ENCODE measurements around the gene PCDHGC4. TPM values are rescaled to one million over a fixed set of nuclear protein-coding genes. Genes with fewer than 3 reads are reported as not detected.

Gene PCDHGC4
- total RNA-seq, 1 experiment from 2014 or later = 2.2 TPM

DNA sequence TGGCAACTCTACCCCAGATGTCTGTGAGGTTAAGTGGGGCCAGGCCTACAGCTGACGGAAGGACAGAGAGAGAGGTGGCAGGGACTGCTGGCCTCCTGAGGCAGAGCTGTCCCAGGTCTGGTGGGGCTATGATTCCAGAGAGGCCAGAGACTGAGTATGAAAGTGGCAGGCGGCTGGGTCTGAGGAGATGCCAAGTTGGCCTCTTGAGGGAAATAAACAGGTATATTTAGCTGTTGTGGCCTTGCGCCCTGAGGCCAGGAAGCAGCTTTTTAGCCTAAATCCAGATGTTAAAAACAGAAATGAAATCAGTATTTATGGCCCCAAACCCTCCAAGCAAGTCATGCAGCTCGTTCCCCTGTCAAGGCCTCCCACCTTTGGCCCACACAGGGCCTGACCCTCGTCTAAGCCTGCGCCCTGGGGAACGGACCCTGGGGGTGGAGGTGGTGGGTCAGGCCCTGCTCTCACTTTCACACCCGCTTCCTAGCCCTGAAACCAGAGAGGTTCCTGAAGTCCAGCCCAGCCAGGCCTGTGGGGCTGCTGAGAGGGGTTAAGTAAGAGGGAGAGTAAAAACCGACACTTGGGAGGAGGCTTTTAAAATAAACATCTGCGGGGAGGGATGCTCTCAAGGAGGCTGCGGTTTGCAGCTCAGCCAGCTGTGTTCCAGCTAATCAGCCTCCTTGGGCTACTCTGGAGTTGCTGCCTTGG lies 22.7 kb downstream of the PCDHGC4 start:
- DNase-seq = no peak
- CTCF ChIA-PET = interaction anchor here (1.0 to 1.2 kb wide), 2 partner anchors 14 to 17 kb away, joined by 3 to 4 read pairs; no protein-coding TSS in a partner anchor
- no TSS peak for BruUV-seq (replicated peaks)
- Mint-ChIP-seq H3K27me3 (ENCODE audit: unreplicated experiment) (no peaks in the 10 kb centered on the region), H3K27ac (ENCODE audit: unreplicated experiment) (no peak overlapping the region), H3K4me3 (ENCODE audit: low read depth, unreplicated experiment) (no peak overlapping the region), H3K9me3 (ENCODE audit: low read depth, unreplicated experiment) (no peaks in the 10 kb centered on the region), H3K4me1 (ENCODE audit: low read depth, unreplicated experiment) (no peaks in the 10 kb centered on the region), H3K36me3 (ENCODE audit: insufficient read depth, unreplicated experiment) (peaks cover 50% of the 10 kb centered on the region)
- TF ChIP-seq, protein P1, sequence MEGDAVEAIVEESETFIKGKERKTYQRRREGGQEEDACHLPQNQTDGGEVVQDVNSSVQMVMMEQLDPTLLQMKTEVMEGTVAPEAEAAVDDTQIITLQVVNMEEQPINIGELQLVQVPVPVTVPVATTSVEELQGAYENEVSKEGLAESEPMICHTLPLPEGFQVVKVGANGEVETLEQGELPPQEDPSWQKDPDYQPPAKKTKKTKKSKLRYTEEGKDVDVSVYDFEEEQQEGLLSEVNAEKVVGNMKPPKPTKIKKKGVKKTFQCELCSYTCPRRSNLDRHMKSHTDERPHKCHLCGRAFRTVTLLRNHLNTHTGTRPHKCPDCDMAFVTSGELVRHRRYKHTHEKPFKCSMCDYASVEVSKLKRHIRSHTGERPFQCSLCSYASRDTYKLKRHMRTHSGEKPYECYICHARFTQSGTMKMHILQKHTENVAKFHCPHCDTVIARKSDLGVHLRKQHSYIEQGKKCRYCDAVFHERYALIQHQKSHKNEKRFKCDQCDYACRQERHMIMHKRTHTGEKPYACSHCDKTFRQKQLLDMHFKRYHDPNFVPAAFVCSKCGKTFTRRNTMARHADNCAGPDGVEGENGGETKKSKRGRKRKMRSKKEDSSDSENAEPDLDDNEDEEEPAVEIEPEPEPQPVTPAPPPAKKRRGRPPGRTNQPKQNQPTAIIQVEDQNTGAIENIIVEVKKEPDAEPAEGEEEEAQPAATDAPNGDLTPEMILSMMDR (IDR thresholded peaks at IDR 0.05; ENCODE audit: unreplicated experiment) = no peak
- intact Hi-C loops (cut with micrococcal nuclease; ENCODE audit: unreplicated experiment) = no loop called here

DNA sequence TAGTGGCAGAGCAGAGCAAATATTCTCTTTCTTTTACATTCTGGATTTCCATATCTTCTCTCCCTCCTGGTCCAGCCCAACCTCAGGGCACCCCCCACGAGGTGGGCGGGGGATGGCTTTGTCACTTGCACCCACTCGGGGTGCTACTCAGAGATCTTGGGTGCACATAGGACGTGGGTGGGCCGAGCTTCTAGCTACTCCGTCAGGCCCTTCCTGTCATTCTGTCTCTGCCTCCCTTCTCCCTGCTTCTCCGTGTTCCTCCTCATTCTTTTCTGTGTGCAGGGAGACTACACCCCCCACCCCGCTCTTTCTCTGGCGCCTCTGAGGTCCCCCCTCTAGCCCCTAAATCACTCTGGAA lies 23.6 kb downstream of the PCDHGC4 start:
- Mint-ChIP-seq H3K4me1 (ENCODE audit: low read depth, unreplicated experiment) (no peaks in the 10 kb centered on the region), H3K27ac (ENCODE audit: unreplicated experiment) (no peak overlapping the region), H3K4me3 (ENCODE audit: low read depth, unreplicated experiment) (no peak overlapping the region), H3K9me3 (ENCODE audit: low read depth, unreplicated experiment) (no peaks in the 10 kb centered on the region), H3K27me3 (ENCODE audit: unreplicated experiment) (no peaks in the 10 kb centered on the region), H3K36me3 (ENCODE audit: insufficient read depth, unreplicated experiment) (peaks cover 58% of the 10 kb centered on the region)
- CTCF ChIA-PET = interaction anchor here (0.6 to 1.0 kb wide), 2 partner anchors 10 to 16 kb away, joined by 3 to 7 read pairs; no protein-coding TSS in a partner anchor
- TF ChIP-seq, protein P1 (IDR thresholded peaks at IDR 0.05; ENCODE audit: unreplicated experiment) = no peak
- BruUV-seq (replicated peaks) = no TSS peak
- intact Hi-C loops (cut with micrococcal nuclease; ENCODE audit: unreplicated experiment) = no loop called here
- no peak for DNase-seq

DNA sequence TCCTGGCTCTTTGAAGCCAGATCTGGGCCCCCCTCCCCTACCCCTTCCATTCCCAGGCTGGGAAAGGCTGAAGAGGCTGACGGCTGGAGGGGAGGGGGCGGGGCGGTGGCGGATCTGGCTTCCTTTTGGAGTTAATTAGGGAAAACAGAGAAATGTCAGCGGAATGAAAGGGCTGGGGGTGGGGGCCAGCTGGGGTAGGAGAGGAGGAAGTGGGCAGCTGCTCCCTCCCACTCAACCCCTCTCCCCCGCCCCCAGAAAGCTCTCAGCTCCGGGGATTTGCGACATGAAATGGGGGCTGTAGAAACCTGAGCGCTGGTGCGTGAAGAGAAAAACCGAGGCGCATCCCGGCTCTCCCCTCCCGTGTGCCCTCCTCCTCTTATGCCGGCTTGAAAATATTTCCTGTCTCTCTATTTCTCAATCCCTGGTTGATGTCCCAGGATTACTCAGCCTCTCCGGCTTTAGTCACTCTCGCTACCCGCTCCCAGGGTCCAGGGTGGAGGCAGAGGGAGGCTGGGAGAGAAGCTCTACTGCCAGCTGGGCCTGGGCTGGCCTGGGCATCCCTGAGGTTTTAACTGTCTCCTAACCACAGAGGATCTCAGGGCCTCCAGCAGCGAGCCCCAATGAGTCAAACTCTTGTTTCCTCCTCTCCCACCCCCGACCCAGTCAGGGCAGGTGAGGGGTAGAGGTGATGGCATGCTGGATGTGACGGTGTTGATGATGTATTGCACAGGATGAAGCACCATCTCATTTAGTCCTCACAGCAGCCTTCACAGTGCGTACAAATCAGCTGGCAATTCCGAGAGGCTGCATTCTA lies 24.2 kb downstream of the PCDHGC4 start:
- Mint-ChIP-seq H3K27ac (ENCODE audit: unreplicated experiment) (no peak overlapping the region), H3K9me3 (ENCODE audit: low read depth, unreplicated experiment) (no peaks in the 10 kb centered on the region), H3K36me3 (ENCODE audit: insufficient read depth, unreplicated experiment) (peaks cover 64% of the 10 kb centered on the region), H3K4me3 (ENCODE audit: low read depth, unreplicated experiment) (no peak overlapping the region), H3K27me3 (ENCODE audit: unreplicated experiment) (no peaks in the 10 kb centered on the region), H3K4me1 (ENCODE audit: low read depth, unreplicated experiment) (no peaks in the 10 kb centered on the region)
- TF ChIP-seq, protein P1 (IDR thresholded peaks at IDR 0.05; ENCODE audit: unreplicated experiment) = no peak
- intact Hi-C loops (cut with micrococcal nuclease; ENCODE audit: unreplicated experiment) = no loop called here
- no TSS peak for BruUV-seq (replicated peaks)
- CTCF ChIA-PET = interaction anchor here (0.6 to 1.3 kb wide), 2 partner anchors 9 to 188 kb away, joined by 3 to 7 read pairs; partner anchors contain the start of gene TAF7
- DNase-seq = no peak

DNA sequence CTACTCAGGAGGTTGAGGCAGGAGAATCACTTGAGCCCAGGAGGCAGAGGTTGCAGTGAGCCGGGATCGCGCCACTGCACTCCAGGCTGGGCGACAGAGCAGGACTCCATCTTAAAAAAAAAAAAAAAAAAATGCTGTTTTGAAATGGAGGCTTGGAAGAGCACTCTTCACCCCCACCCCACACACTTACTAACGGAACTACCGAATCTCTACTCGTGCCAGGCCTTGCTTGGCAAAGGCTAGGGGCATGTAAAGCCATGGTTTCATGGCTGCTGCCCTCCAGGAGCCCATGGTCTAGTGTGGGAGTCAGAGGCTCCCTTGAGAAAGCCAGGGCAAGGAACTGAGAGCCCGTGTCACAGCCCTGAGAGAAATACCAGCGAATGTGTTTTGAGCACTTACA lies 25.3 kb downstream of the PCDHGC4 start:
- Mint-ChIP-seq H3K4me1 (ENCODE audit: low read depth, unreplicated experiment) (no peaks in the 10 kb centered on the region), H3K27ac (ENCODE audit: unreplicated experiment) (no peak overlapping the region)

More for the DNA sequence above, 25.3 kb downstream of the PCDHGC4 start:
- no peak for DNase-seq
- Mint-ChIP-seq H3K4me3 (ENCODE audit: low read depth, unreplicated experiment) (no peak overlapping the region), H3K9me3 (ENCODE audit: low read depth, unreplicated experiment) (no peaks in the 10 kb centered on the region), H3K27me3 (ENCODE audit: unreplicated experiment) (no peaks in the 10 kb centered on the region), H3K36me3 (ENCODE audit: insufficient read depth, unreplicated experiment) (peaks cover 61% of the 10 kb centered on the region)
- TF ChIP-seq, protein P1 (IDR thresholded peaks at IDR 0.05; ENCODE audit: unreplicated experiment) = no peak
- no TSS peak for BruUV-seq (replicated peaks)
- CTCF ChIA-PET = interaction anchor here (0.7 to 1.3 kb wide), 3 partner anchors 11 to 523 kb away, joined by 3 read pairs; partner anchors contain the start of gene TAF7
- intact Hi-C loops (cut with micrococcal nuclease; ENCODE audit: unreplicated experiment) = no loop called here

Data from Calu3 (cell line).